ENCODE measurements around the gene AUNIP.

AUNIP gene

GRCh38 chr1:25888426-25888987 lies 29.2 kb upstream of the AUNIP start:
- no peak for DNase-seq (ENCODE audit: low read depth)

GRCh38 chr1:25885602-25886001 lies 26.3 kb upstream of the AUNIP start:
- DNase-seq (ENCODE audit: low read depth): no peak

- DNase-seq (ENCODE audit: low read depth): no peak
Observed at GRCh38 chr1:25881266-25881665, 22.0 kb upstream of the AUNIP start.

DNA sequence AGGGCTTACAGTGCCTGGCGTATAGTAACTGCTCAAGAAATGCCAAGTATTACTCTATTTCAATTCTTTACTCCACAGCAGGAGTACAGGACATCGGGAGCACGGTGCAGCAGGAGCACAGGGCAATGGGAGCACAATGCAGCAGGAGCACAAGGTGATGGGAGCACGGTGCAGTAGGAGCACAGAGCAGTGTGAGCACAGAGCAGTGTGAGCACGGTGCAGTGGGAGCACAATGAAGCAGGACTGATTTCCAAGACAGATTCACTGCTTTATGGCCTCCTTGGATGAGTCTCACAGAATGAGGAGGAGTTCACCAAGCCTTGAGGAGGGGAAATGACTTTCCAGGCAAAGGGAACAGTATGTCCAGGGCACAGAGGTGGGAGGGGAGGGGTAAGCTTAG lies 21.3 kb upstream of the AUNIP start:
- no peak for DNase-seq (ENCODE audit: low read depth)

DNA sequence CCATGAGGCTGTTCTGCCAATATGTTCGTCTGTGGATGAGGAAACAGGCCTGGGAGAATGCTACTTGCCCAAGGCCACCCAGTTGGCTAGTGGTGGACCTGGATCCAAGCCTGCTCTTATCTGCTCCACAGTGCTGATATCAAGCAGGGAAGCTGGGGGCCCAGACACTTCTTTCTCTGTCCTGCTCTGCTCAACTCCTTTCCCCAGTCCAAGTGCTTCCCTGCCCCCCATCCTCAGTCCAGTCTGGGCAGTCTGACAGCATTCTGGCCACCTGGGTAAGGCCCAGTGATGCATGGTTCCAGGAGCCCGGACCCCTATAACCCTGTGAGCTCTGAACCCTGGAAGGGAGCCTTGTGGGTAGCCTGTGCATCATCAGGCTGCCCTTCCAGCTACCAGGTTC lies 20.4 kb upstream of the AUNIP start:
- DNase-seq (ENCODE audit: low read depth): no peak

- DNase-seq (ENCODE audit: low read depth): no peak
Observed at GRCh38 chr1:25878690-25879089, 19.4 kb upstream of the AUNIP start.

DNA sequence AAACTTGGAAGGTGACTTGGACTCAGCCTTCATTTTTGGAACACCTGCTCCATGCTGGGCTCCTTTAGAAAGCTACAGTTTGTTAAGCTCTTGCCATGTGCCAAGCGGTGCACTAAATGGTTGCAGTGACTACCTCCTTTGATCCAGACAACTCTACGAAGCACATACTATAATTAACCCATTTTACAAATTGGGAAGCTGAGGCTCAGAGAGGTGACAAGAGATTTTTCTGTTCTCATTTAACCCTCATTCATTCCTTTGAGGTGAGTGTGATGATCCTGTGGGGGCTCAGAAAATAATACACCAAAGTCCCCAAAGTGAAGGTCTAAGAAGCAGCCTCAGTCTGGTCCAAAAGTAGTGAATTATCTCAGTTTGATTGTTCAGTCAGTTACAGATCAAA lies 17.9 kb upstream of the AUNIP start:
- no peak for DNase-seq (ENCODE audit: low read depth)

- DNase-seq (ENCODE audit: low read depth): no peak
Observed at GRCh38 chr1:25876693-25877077, 17.4 kb upstream of the AUNIP start.

- DNase-seq (ENCODE audit: low read depth): no peak
Observed at GRCh38 chr1:25875856-25876692, 16.8 kb upstream of the AUNIP start.

- no peak for DNase-seq (ENCODE audit: low read depth)
Observed at GRCh38 chr1:25875154-25875855, 16.0 kb upstream of the AUNIP start, which contains the start of gene PAQR7. Gene PAQR7, minus strand, starts transcription at chr1:25875708. Its CDS starts 11,869 bp downstream, at chr1:25863839.

DNA sequence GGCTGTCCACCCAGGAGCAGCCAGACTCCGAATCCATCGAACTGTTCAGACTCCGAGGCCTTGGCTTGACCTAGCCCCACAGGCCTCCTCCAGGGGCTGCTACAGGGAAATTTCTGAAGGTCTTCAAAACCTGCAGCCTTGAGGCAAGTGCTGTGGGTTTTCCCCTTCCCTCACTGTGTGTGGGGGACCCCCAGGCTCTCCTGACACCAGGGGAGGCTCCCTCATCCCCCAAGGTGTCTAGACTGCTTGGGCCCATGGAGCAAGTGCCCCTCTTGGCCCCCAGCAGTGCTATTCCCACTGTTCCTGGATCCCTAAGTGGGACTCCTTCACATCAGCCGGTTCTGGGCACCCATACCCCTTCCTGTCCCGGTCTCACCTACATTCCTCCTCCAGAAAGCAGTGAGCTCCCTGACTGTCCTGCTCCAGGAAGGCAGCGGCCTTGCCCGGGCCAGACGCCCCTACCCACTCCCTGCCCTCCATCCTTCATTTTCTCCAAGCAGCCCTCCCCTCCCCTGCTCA lies 15.4 kb upstream of the AUNIP start:
- no peak for DNase-seq (ENCODE audit: low read depth)

DNA sequence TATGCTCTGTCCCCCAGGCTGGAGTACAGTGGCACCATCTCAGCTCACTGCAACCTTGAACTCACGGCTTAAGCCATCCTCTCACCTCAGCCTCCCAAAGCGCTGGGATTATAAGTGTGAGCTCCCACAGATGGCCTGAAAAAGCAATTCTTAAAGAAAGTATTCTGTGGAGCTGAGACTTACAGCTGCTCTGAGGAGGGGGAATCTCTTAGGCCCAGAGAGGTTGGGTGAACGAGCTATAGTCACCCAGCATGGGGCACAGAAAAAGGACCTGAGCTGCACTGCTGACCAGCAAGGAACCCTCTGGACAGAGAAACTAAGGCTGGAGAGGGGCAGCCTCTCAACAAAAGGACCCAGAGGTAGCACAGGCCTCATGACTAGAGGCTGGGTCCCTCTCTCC lies 15.0 kb upstream of the AUNIP start:
- no peak for DNase-seq (ENCODE audit: low read depth)

DNA sequence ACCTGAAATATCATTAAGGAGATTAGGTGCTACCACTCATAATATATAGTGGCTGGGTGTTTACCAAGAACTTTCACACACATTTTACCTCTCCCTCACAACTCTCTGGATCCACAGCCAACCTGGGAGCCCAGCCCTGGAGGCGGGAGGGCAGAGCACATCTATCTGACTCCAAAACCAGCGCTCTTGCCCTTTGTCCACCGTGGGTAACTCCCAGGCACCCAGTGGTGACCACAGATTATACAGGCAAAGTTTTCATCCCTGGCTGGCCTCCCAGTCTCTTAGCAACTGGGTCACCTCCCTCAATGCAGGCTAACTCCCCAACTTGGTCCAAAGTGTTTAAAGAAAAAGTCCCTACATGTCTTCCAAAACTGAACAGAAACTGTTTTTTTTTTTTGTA lies 13.9 kb upstream of the AUNIP start:
- DNase-seq (ENCODE audit: low read depth): no peak

GRCh38 chr1:25872713-25873112 lies 13.5 kb upstream of the AUNIP start:
- no peak for DNase-seq (ENCODE audit: low read depth)

GRCh38 chr1:25871704-25872494 lies 12.6 kb upstream of the AUNIP start:
- DNase-seq (ENCODE audit: low read depth): no peak

- DNase-seq (ENCODE audit: low read depth): no peak
Observed at GRCh38 chr1:25871086-25871703, 11.9 kb upstream of the AUNIP start.

DNA sequence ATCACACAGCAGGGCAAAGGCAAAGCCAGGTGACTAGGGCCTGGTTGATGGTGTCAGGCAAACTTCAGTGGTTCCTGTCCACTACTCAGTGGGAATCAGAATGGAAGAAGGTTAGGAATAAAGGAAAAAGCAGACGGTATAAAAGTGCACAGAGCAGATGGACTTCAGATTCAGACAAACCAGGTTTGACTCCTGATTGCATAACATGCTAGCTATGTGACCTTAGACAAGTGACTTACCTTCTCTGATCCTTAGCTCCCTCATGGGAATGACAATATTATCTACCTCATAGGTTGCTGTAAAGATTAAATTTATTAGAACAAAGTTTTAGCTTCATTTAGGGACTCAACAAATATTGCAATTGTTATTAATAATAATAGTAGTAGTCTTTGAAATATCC lies 11.4 kb upstream of the AUNIP start:
- DNase-seq (ENCODE audit: low read depth): no peak

DNA sequence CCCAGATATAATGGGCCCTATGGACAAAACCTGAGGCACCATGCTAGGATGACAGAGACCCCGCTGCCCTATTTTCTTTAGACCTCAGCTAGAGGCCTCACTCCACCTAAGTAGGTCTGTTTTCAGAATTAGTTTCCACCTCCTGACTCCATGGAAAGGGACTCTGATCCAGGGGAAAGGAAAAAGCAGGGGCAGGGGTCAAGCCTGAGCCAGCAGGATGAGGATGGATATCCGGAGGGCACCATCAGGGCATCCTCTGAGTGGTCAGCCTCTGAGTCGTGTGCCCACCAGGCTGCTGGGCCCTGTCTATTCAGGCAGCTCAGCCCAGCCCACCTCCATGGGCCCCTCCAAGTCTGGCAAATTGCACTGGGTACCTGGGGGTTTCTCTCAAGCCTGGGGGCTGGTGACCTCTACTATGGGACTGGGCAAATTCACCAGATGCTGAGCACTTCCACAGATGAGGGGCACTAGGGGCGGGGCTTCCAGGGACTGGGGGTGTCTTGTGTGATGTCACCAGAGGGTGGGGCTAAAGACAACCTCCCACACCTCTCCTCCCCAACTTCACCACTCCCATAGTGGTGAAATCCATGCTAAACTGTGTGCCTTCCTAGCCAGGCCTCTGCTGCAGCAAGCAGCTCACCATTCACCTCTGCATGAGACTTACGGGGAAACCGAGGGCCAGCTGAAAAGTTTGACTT lies 10.8 kb upstream of the AUNIP start:
- DNase-seq (ENCODE audit: low read depth): no peak

GRCh38 chr1:25867210-25867991 lies 8.1 kb upstream of the AUNIP start:
- DNase-seq (ENCODE audit: low read depth): no peak

DNA sequence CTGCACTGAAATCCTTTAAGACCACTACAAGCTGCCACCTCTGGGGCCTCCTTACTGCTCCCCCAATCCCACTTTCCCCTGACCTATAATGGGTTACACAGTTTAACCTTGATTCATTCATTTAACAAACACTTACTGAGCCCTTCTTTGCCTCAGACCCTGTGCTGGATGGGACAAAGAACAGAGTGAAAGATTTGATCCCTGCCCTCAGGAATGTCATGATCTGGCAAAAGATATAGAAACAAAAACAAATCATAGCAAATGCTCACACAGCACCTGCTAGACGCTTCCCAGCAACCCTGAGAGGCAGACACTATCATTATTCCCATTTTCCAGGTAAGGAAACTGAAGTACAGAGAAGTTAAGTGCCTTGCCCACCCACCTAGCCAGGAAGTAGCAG lies 7.0 kb upstream of the AUNIP start:
- DNase-seq (ENCODE audit: low read depth): no peak
